Measurements from ENCODE around the gene FAM174B. TPM values are rescaled to one million over a fixed set of nuclear protein-coding genes. Genes with fewer than 3 reads are reported as not detected.
"Not testable (repeated sequence)": the region's sequence is repeated elsewhere in the genome, so short reads cannot be mapped to it uniquely, and the experiment has no call there.

The FAM174B gene
- total RNA-seq, 1 donor from 2014 or later = 62.6 TPM

DNA sequence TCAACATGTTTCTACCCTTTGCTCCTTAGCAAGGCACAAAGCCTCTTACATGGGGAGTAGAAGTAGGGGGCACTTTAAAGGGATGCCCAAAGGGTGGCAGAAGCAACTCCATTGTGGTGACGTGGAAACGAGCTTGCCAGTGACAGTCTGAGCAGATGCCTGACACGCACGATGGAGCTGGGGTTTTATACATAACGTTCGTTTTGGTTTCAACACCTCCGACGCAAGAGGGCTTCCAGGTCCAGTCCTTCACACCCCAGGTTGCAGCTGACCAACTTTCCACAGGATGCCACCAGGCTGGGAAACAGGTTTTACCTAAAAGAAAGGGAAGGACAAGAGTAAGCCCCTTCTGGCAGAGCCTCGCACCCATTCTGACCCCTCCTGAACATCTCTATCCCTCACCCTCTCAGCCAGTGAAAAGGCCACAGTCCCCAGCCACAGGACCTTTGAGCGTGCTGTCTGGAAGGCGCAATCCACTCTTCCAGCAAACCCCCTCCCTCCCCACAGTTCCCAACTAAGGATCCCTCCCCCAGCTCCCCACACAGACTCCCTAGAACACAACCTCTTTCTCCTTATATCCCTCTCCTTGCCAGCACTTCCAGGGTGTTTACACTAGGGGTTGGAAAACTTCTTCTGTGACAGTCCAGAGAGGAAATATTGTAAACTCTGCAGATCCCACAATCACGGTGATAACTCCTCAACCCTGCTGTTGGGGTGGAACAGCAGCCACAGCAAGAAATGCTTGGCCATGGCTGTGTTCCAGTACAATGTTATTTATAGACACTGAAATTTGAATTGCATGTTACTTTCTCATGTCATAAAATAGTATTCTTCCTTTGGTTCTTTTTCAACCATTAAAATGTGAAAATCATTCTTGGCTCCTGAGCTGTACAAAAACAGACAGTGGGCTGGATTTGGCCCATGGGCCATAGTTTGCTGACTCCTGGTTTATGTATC is 36.2 kb downstream of the FAM174B start:
- DNase-seq (ENCODE audit: low read depth in 2 of 2) = peak in 1 of 2 donors; percentile 29

GRCh38 chr15:92617549-92618520 is 37.7 kb downstream of the FAM174B start:
- peak; percentile 97 to 99 for DNase-seq (ENCODE audit: low read depth in 2 of 2)

DNA sequence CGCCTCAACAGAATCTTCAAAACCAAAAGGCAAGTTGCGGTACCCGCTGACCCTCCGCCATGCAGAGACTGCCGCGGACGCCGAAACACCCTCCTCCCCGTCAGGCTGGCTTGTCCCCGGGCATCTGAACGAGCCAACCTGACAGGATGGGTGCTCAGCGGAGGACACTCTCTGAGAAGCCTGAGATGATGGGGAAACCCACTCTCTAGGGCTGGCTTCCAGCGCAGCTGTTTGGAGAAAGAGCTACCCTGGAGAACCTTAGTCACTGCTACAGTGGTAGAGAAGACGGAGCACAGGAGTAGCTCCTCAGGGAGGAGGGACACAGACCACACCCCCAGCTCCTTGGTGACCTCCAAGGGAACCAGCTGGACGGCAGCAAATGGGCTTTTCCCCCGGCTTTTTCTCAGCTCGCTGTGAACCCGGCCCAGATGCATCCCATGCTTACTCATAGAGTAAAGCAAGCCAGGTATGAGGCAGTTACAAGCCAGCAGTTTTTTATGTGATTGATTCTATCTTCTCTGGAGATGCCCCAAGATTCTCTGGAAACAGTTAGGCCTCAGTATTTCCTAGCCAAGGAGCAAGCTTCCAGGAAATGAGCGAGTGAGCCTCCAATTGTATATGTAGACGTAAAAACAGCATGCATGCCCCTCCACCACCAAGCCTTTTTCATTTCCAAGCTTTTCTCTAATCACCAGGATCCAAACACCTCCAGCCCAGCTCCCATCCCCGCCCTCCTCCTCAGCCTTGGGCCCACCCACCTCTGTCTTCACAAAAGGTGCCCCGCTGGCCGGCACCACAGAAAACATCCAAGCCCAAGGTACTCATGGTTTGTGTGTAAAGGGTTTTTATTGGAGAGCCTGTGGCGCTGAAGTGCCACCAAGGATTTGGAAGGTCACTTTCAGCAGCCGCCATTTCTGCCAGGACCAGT is 38.7 kb downstream of the FAM174B start:
- DNase-seq (ENCODE audit: low read depth in 2 of 2) = peak in 1 of 2 donors; percentile 52

- peak; percentile 71 to 83 for DNase-seq (ENCODE audit: low read depth in 2 of 2)
Observed at GRCh38 chr15:92614791-92615785, 40.5 kb downstream of the FAM174B start.

- DNase-seq (ENCODE audit: low read depth in 2 of 2) = no peak
Observed at GRCh38 chr15:92614301-92614700, 41.3 kb downstream of the FAM174B start.

DNA sequence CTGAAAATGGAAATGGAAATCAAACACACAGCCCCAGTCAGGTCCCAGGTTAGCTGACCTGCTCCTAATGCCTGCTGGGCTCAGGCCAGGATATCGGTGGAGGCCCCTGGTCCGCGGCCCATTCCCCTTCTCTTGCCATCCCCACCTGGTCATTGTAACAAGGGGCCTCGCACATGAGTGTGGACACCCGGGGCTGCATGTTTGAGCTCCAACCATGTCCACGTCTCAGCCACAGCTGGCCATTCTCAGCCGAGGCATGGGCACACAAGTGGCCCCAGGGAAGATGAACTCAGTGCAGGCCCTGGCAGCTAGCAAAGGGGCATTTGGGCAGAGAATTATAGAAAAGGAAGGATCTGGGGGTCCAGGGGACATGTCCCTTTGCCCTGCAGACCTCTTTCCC is 41.7 kb downstream of the FAM174B start:
- DNase-seq (ENCODE audit: low read depth in 2 of 2) = no peak

DNA sequence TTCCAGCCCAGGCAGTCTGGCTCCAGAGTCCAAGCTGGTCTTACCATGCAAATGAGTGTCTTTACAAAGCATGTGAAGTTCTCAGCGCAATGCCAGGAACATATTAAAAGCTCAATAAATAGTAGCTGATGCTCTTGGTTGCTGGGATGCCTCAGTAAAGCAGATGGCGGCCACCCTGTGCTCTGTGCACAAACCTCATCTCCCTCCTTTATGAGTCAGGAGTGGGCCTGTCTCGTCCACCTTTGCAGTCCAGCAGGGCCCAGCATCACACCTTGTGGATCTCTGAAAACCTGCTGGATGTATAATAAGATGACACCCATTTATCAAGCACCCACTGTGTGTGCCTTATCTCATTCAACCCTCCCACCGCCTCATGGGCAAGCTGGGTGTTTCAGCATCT is 42.7 kb downstream of the FAM174B start:
- no peak for DNase-seq (ENCODE audit: low read depth in 2 of 2)

DNA sequence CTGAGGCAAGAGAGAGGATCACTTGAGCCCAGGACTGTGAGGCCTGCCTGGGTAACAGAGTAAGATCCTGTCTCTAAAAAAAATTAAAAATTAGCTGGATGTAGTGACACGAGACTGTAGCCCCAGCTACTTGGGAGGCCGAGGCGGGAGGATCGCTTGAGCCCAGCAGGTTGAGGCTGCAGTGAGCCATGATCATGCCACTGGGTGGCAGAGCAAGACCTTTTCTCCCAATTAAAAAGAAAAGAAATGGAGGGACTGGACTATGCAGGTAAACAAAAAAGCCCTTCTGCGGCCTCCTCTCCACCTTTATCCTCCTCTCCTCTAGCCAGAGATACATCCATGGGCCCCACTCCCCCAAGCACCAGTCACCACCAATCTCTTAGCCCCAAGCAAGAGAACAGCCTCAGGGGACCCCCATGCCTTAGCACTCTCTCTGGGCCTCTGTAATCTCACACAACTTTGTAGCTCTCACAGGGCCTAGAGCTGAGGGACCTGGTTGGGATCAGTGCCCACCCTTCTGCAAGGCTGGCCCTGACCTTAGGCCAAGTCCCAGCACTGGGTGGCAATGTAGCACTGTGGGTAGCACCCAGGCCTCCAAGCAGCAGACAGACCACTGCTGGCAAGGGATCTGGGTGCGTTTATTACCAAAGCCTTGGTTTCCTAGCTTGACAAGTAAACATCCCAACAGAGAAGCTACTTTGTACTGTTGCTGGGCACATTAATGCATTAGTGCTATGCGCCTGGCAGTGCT is 43.4 kb downstream of the FAM174B start:
- no peak for DNase-seq (ENCODE audit: low read depth in 2 of 2)

- no peak for DNase-seq (ENCODE audit: low read depth in 2 of 2)
Observed at GRCh38 chr15:92611150-92611549, 44.4 kb downstream of the FAM174B start.

GRCh38 chr15:92610101-92610520 is 45.5 kb downstream of the FAM174B start:
- no peak for DNase-seq (ENCODE audit: low read depth in 2 of 2)

- no peak for DNase-seq (ENCODE audit: low read depth in 2 of 2)
Observed at GRCh38 chr15:92608866-92609700, 46.5 kb downstream of the FAM174B start.

DNA sequence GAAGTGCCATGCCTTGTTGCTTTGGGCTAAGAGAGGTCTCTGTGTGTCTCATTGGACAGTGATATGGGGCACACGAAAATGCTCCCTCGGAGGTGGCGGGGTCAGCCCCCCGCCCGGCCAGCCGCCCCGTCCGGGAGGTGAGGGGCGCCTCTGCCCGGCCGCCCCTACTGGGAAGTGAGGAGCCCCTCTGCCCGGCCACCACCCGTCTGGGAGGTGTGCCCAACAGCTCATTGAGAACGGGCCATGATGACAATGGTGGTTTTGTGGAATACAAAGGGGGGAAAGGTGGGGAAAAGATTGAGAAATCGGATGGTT is 48.8 kb downstream of the FAM174B start:
- not testable (repeated sequence) for DNase-seq (ENCODE audit: low read depth in 2 of 2)

GRCh38 chr15:92606126-92606835 is 49.3 kb downstream of the FAM174B start:
- DNase-seq (ENCODE audit: low read depth in 2 of 2) = no peak

- no peak for DNase-seq (ENCODE audit: low read depth in 2 of 2)
Observed at GRCh38 chr15:92605225-92605944, 50.2 kb downstream of the FAM174B start.

GRCh38 chr15:92603743-92604470 is 51.7 kb downstream of the FAM174B start:
- no peak for DNase-seq (ENCODE audit: low read depth in 2 of 2)

DNA sequence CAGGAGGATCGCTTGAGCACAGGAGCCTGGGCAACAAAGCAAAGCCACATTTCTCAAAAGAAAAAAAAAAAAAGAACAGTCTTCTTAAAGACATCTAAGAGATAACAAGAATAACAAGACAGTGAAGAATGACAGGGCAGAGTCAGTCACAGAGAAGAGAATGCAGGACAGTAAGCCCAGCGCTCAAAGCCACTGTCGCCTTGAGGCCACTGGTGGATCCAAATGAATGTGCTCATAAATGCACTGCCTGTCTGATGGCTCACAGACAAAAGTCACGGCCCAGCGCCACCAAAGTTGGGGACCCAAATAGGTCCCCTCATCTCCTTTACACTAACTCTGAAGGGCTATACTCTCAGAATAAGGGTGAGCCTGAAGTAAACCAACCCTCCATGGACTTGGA is 52.3 kb downstream of the FAM174B start:
- no peak for DNase-seq (ENCODE audit: low read depth in 2 of 2)

All from dermis microvascular lymphatic vessel endothelial cell (primary cell).